Measurements from ENCODE around the gene TSPO. TPM values are rescaled to one million over a fixed set of nuclear protein-coding genes. Genes with fewer than 3 reads are reported as not detected.

TSPO gene
- total and polyA plus RNA-seq, 2 of the 8 experiments (the other 6 are each of a cell fraction or from before 2014, with no cell fraction given): 19.9 to 51.5 TPM

DNA sequence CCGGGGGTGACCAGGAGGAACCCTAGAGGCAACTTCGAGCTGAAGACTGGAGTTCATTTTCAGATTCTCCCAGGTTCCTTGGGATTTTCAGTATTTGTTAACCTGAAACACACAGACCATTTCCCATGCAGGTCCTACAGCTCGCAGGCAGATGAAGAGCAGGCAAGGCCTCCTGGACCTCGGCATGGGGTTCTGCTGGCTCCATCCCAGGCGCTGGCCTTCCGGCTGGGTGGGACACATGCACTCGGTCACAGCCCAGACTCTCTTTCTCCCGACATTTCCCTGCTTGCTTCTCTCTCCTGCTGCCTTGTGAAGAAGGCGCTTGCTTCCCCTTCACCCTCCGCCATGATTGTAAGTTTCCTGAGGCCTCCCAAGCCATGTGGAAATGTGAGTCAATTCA is 51.0 kb downstream of the TSPO start:
- Histone ChIP-seq H2BK20ac (ENCODE audit: low read length) (no peak overlapping the region), H3K18ac (ENCODE audit: extremely low read depth, low read length) (no peak overlapping the region), H3K23ac (ENCODE audit: insufficient read length) (no peak overlapping the region), H3K79me1 (ENCODE audit: low read depth, low read length) (no peaks in the 10 kb centered on the region), H3K27ac (ENCODE audit: low read depth, low read length) (no peak overlapping the region), H3K23me2 (ENCODE audit: low read depth, low read length) (peaks cover 9% of the 10 kb centered on the region; the same call in 1 of the 2 replicates), H3K79me2 (ENCODE audit: control insufficient read depth in 1 of 2, insufficient read depth in 2 of 2, low read length in 2 of 2) (no peaks in the 10 kb centered on the region), H4K20me1 (replicated peaks in 1 of 2; ENCODE audit: control insufficient read depth in 1 of 2, insufficient read depth in 2 of 2, low read length in 2 of 2) (peaks cover 0 to 6% of the 10 kb centered on the region in 2 experiments), H2AFZ (ENCODE audit: low read length) (no peak overlapping the region), H2BK15ac (ENCODE audit: low read length) (no peak overlapping the region), H3K4me3 (ENCODE audit: extremely low read depth in 1 of 4, insufficient read depth in 2 of 4, low read depth in 3 of 4, low read length in 4 of 4) (no peak overlapping the region), H3K9me3 (ENCODE audit: insufficient read depth in 2 of 2, low read depth in 1 of 2, low read length in 1 of 2) (no peaks in the 10 kb centered on the region), H3K56ac (replicated peaks; ENCODE audit: insufficient read length, low read depth, low read length) (no peak overlapping the region), H2BK12ac (ENCODE audit: low read depth, low read length) (no peak overlapping the region), H4K5ac (ENCODE audit: insufficient read length, low read depth, low read length) (no peak overlapping the region), H3K27me3 (replicated peaks in 1 of 4; ENCODE audit: control insufficient read depth in 3 of 4, extremely low read depth in 1 of 4, insufficient read depth in 3 of 4, low read length in 3 of 4) (no peaks in the 10 kb centered on the region), H3K14ac (ENCODE audit: insufficient read length) (no peak overlapping the region), H3K9ac (replicated peaks in 1 of 4; ENCODE audit: extremely low read depth in 1 of 4, low read depth in 3 of 4, low read length in 3 of 4) (no peak overlapping the region), H3K4me1 (replicated peaks in 1 of 4; ENCODE audit: control insufficient read depth in 3 of 4, insufficient read depth in 4 of 4, low read length in 3 of 4) (peaks cover 2 to 11% (median 4%) of the 10 kb centered on the region in 4 experiments; a peak in 6 of 7 replicates), H4K91ac (replicated peaks; ENCODE audit: insufficient read length, low read length) (no peak overlapping the region), H3K36me3 (ENCODE audit: control insufficient read depth in 2 of 4, insufficient read depth in 4 of 4, low read length in 3 of 4) (no peaks in the 10 kb centered on the region), H2AK5ac (ENCODE audit: low read depth, low read length) (no peak overlapping the region), H3K4ac (replicated peaks; ENCODE audit: insufficient read length, low read depth, low read length) (no peak overlapping the region), H2BK120ac (replicated peaks; ENCODE audit: low read depth, low read length) (no peak overlapping the region), H4K8ac (ENCODE audit: extremely low read depth, insufficient read depth, low read length) (no peak overlapping the region), H2BK5ac (ENCODE audit: low read depth, low read length) (no peak overlapping the region), H3K4me2 (ENCODE audit: insufficient read depth in 1 of 2, low read depth in 2 of 2, low read length in 2 of 2) (no peak overlapping the region)
- ChIA-PET CTCF (ENCODE audit: partially characterized antibody) (interaction anchor here (1.3 to 6.1 kb wide), 6 partner anchors 13 to 29 kb away, joined by 3 to 42 read pairs (median 10); no protein-coding TSS in a partner anchor), POLR2A (ENCODE audit: partially characterized antibody) (interaction anchor here (1.0 to 1.1 kb wide), 2 partner anchors 10 to 15 kb away, joined by 3 to 4 read pairs; no protein-coding TSS in a partner anchor)
- WGBS, 2 experiments (ENCODE audit: extremely low coverage in 1 of 2, insufficient coverage in 1 of 2, insufficient read length in 1 of 2, insufficient replicate concordance in 2 of 2, low coverage in 1 of 2, low lambda C conversion rate in 2 of 2, missing lambda C conversion rate in 1 of 2): 89% methylated on average over 10 of the region's 10 CpGs; no CpG with 5 or more reads in 1 of the 2 experiments
- no peak for DNase-seq (ENCODE audit: low read depth in 1 of 2, low spot score in 2 of 2)
- FAIRE-seq: no peak
- no peak for TF ChIP-seq SP1 (IDR thresholded peaks at IDR 0.05; ENCODE audit: low read depth, low read length)
- no peak for TF ChIP-seq MAFK (IDR thresholded peaks at IDR 0.05; ENCODE audit: low read depth, low read length)
- TF ChIP-seq CBX8 (IDR thresholded peaks at IDR 0.05; ENCODE audit: borderline replicate concordance, low read depth, low read length): no peak
- no peak for TF ChIP-seq POLR2A (IDR thresholded peaks at IDR 0.05; ENCODE audit: control extremely low read depth in 1 of 2, low read depth in 2 of 2, low read length in 2 of 2)
- TF ChIP-seq ZNF274 (IDR thresholded peaks at IDR 0.05; ENCODE audit: borderline replicate concordance, extremely low read depth, low read length): no peak
- no peak for TF ChIP-seq HDAC6 (IDR thresholded peaks at IDR 0.05; ENCODE audit: low read depth, low read length)
- no peak for TF ChIP-seq NANOG (IDR thresholded peaks at IDR 0.05; ENCODE audit: insufficient read depth, low read depth, low read length, poor library complexity, severe bottlenecking)
- no peak for TF ChIP-seq CHD1 (IDR thresholded peaks at IDR 0.05; ENCODE audit: low read depth, low read length)
- no peak for TF ChIP-seq NRF1 (IDR thresholded peaks at IDR 0.05; ENCODE audit: low read depth, low read length)
- no peak for TF ChIP-seq FOSL1 (IDR thresholded peaks at IDR 0.05; ENCODE audit: insufficient read depth, low read depth, low read length)
- TF ChIP-seq HDAC2 (IDR thresholded peaks at IDR 0.05; ENCODE audit: borderline replicate concordance in 1 of 2, low read depth in 2 of 2, low read length in 2 of 2): no peak
- no peak for TF ChIP-seq YY1 (IDR thresholded peaks at IDR 0.05; ENCODE audit: low read depth, low read length)
- TF ChIP-seq KDM4A (IDR thresholded peaks at IDR 0.05; ENCODE audit: low read depth, low read length, severe bottlenecking): no peak
- no peak for TF ChIP-seq SP4 (IDR thresholded peaks at IDR 0.05; ENCODE audit: low read length)
- no peak for TF ChIP-seq TCF12 (IDR thresholded peaks at IDR 0.05; ENCODE audit: low read depth, low read length)
- no peak for TF ChIP-seq JUN (IDR thresholded peaks at IDR 0.05; ENCODE audit: low read depth, low read length)

Measured in H1 (cell line).